MM.1S (cell line): ENCODE results near the gene UBE2U.

Experiments used
- DNase-seq: peaks from one replicate; pipeline ENCODE4 v3.0.0-alpha.2; 2015
- H2AFZ ChIP-seq: fragments of 300-600 bp; sonication (generic); 2 replicates; pipeline ENCODE4 v1.6.0; 2016; ENCODE audit warnings: antibody characterized with exemption, low read length
- H3F3A ChIP-seq: fragments of 300-600 bp; sonication (generic); 2 replicates; pipeline ENCODE4 v1.6.1; 2016; ENCODE audit warnings: mild to moderate bottlenecking, antibody characterized with exemption, low read length, moderate library complexity, mixed read lengths; ENCODE audit not compliant: insufficient read depth
- H3K27ac ChIP-seq: fragments of 300-600 bp; sonication (generic); 2 replicates; pipeline ENCODE4 v1.5.1; 2016; ENCODE audit warnings: mild to moderate bottlenecking, low read length
- H3K27me3 ChIP-seq: fragments of 300-600 bp; sonication (generic); replicated peaks from 2 replicates; pipeline ENCODE4 v1.6.0; 2016; ENCODE audit warnings: low read length; ENCODE audit not compliant: insufficient read depth
- H3K36me3 ChIP-seq: fragments of 300-600 bp; sonication (generic); replicated peaks from 2 replicates; pipeline ENCODE4 v1.6.1; 2016; ENCODE audit warnings: mild to moderate bottlenecking, low read length, mixed read lengths; ENCODE audit not compliant: insufficient read depth
- H3K4me1 ChIP-seq: fragments of 300-600 bp; sonication (generic); 2 replicates; pipeline ENCODE4 v1.6.1; 2016; ENCODE audit warnings: low read length, mixed read lengths
- H3K4me2 ChIP-seq: fragments of 300-600 bp; sonication (generic); 2 replicates; pipeline ENCODE4 v1.6.0; 2016; ENCODE audit warnings: low read depth, low read length
- H3K4me3 ChIP-seq: fragments of 300-600 bp; sonication (generic); 2 replicates; pipeline ENCODE4 v1.5.1; 2016; ENCODE audit warnings: low read length, mixed read lengths
- H3K79me2 ChIP-seq: fragments of 300-600 bp; sonication (generic); 2 replicates; pipeline ENCODE4 v1.6.1; 2016; ENCODE audit warnings: mixed run types, low read length, mixed read lengths
- H3K9ac ChIP-seq: fragments of 300-600 bp; sonication (generic); 2 replicates; pipeline ENCODE4 v1.6.1; 2016; ENCODE audit warnings: low read length, mixed read lengths
- H3K9me2 ChIP-seq: fragments of 300-600 bp; sonication (generic); replicated peaks from 2 replicates; pipeline ENCODE4 v1.6.1; 2016; ENCODE audit warnings: mild to moderate bottlenecking, low read length, mixed read lengths; ENCODE audit not compliant: insufficient read depth
- H3K9me3 ChIP-seq: fragments of 300-600 bp; sonication (generic); replicated peaks from 2 replicates; pipeline ENCODE4 v1.6.1; 2016; ENCODE audit warnings: mild to moderate bottlenecking, low read length, mixed read lengths; ENCODE audit not compliant: insufficient read depth
- H4K20me1 ChIP-seq: fragments of 300-600 bp; sonication (generic); 2 replicates; pipeline ENCODE4 v1.6.1; 2016; ENCODE audit warnings: mild to moderate bottlenecking, low read length, moderate library complexity, mixed read lengths; ENCODE audit not compliant: insufficient read depth
- EZH2 ChIP-seq: fragments of 300-600 bp; sonication (generic); optimal IDR thresholded peaks from 2 replicates; pipeline ENCODE3; 2017; ENCODE audit warnings: low read depth, mild to moderate bottlenecking, antibody characterized with exemption, low read length, mixed read lengths
- EZH2phosphoT487 ChIP-seq: fragments of 300-600 bp; sonication (generic); IDR thresholded peaks from 2 replicates; pipeline ENCODE4 v1.6.1; 2018; ENCODE audit warnings: antibody characterized with exemption, low read length
- TF ChIP-seq, protein P1 (sequence below): fragments of 300-600 bp; sonication (generic); IDR thresholded peaks from 2 replicates; pipeline ENCODE4 v1.5.1; 2016; ENCODE audit warnings: antibody characterized with exemption, low read length, mixed read lengths

Gene UBE2U

DNA sequence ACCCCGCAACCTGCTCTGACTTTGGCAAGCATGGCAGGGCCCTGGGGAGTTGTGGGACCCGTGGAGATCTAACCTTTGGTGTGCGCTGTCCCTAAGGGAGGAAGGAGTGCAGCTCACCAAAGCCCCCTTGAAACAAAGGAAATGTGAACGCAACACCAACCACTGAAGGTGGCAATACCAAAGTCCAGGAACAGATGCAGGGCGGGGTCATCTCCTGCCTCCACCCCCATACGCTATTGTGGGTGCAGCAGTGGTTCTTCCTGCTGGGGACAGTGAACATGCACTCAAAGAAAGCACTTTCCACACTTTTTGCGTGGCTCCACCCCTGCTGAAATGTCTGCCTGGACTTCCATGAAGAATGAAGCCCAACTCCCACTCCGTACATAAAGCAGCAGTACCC, 93.0 kb downstream of the UBE2U start:
- no peaks in the 10 kb centered on the region for H3F3A ChIP-seq
- H3K27ac ChIP-seq = no peak overlapping the region
- no peaks in the 10 kb centered on the region for H3K79me2 ChIP-seq
- no peaks in the 10 kb centered on the region for H3K9me2 ChIP-seq
- no peaks in the 10 kb centered on the region for H4K20me1 ChIP-seq
- no peak for DNase-seq
- no peak overlapping the region for H2AFZ ChIP-seq
- H3K4me1 ChIP-seq = no peaks in the 10 kb centered on the region
- no peaks in the 10 kb centered on the region for H3K36me3 ChIP-seq
- H3K4me2 ChIP-seq = no peak overlapping the region
- H3K27me3 ChIP-seq = no peaks in the 10 kb centered on the region
- no peaks in the 10 kb centered on the region for H3K9me3 ChIP-seq
- TF ChIP-seq EZH2phosphoT487 (no peak), EZH2 (no peak)
- TF ChIP-seq, protein P1, sequence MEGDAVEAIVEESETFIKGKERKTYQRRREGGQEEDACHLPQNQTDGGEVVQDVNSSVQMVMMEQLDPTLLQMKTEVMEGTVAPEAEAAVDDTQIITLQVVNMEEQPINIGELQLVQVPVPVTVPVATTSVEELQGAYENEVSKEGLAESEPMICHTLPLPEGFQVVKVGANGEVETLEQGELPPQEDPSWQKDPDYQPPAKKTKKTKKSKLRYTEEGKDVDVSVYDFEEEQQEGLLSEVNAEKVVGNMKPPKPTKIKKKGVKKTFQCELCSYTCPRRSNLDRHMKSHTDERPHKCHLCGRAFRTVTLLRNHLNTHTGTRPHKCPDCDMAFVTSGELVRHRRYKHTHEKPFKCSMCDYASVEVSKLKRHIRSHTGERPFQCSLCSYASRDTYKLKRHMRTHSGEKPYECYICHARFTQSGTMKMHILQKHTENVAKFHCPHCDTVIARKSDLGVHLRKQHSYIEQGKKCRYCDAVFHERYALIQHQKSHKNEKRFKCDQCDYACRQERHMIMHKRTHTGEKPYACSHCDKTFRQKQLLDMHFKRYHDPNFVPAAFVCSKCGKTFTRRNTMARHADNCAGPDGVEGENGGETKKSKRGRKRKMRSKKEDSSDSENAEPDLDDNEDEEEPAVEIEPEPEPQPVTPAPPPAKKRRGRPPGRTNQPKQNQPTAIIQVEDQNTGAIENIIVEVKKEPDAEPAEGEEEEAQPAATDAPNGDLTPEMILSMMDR = no peak
- H3K4me3 ChIP-seq = no peak overlapping the region
- no peak overlapping the region for H3K9ac ChIP-seq

DNA sequence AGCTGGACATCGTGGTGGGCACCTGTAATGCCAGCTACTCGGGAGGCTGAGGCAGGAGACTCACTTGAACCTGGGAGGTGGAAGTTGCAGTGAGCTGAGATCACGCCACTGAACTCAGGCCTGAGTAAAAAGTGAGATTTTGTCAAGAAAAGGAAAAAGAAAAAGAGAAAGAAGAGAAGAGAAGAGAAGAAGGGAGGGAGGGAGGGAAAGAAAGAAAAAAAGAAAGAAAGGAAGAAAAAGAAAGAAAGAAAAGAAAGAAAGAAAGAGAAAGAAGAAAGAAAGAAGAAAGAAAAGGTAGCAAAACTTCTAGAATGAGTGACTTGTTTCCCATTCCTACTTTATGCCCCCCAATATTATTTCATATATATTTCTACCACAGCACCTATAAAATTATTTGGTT, 98.8 kb downstream of the UBE2U start:
- no peaks in the 10 kb centered on the region for H3K9me2 ChIP-seq
- no peak for DNase-seq
- no peak overlapping the region for H3K27ac ChIP-seq
- no peaks in the 10 kb centered on the region for H3K79me2 ChIP-seq
- H3K9ac ChIP-seq = no peak overlapping the region
- no peak overlapping the region for H3K4me3 ChIP-seq
- TF ChIP-seq EZH2 (no peak), EZH2phosphoT487 (no peak)
- TF ChIP-seq, protein P1 = no peak
- H3K27me3 ChIP-seq = no peaks in the 10 kb centered on the region
- H3K36me3 ChIP-seq = no peaks in the 10 kb centered on the region
- H3K4me1 ChIP-seq = no peaks in the 10 kb centered on the region
- no peaks in the 10 kb centered on the region for H3F3A ChIP-seq
- no peaks in the 10 kb centered on the region for H4K20me1 ChIP-seq
- no peak overlapping the region for H2AFZ ChIP-seq
- no peaks in the 10 kb centered on the region for H3K9me3 ChIP-seq
- H3K4me2 ChIP-seq = no peak overlapping the region

DNA sequence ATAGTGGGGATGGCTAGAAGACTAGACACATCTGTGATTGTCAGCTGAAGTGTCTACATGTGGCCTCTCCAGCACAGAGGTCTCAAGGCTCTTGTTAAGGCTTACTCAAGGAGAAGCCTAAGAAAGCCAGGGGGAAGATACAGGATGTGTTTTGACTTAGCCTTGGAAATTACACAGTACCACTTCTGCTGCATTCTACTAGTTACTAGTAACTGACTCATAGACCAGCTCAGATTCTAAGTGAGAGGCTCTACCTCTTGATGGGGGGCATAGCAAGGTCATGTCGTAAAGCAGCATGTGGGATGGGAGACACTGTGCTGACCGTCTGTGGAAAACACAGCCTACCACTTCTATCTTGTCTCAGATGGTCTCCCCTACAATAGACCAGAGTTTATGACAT, 99.5 kb downstream of the UBE2U start:
- H3F3A ChIP-seq = no peaks in the 10 kb centered on the region
- no peaks in the 10 kb centered on the region for H3K9me2 ChIP-seq
- no peak overlapping the region for H3K4me3 ChIP-seq
- no peaks in the 10 kb centered on the region for H3K4me1 ChIP-seq
- no peak overlapping the region for H3K4me2 ChIP-seq
- H3K79me2 ChIP-seq = no peaks in the 10 kb centered on the region
- DNase-seq = no peak
- TF ChIP-seq, protein P1 = no peak
- TF ChIP-seq EZH2 = no peak
- no peak for TF ChIP-seq EZH2phosphoT487
- no peaks in the 10 kb centered on the region for H4K20me1 ChIP-seq
- no peaks in the 10 kb centered on the region for H3K9me3 ChIP-seq
- no peaks in the 10 kb centered on the region for H3K36me3 ChIP-seq
- H3K9ac ChIP-seq = no peak overlapping the region
- H2AFZ ChIP-seq = no peak overlapping the region
- H3K27me3 ChIP-seq = no peaks in the 10 kb centered on the region
- H3K27ac ChIP-seq = no peak overlapping the region
